ENCODE data around the gene ZNF674. TPM values are rescaled to one million over a fixed set of nuclear protein-coding genes. Genes with fewer than 3 reads are reported as not detected.
A peak's percentile ranks its signal among the peaks of the same experiment; 100 is the strongest.

Gene ZNF674
- total and polyA plus RNA-seq, 10 donors = 0.77 to 10.7 (median 5.8) TPM

DNA sequence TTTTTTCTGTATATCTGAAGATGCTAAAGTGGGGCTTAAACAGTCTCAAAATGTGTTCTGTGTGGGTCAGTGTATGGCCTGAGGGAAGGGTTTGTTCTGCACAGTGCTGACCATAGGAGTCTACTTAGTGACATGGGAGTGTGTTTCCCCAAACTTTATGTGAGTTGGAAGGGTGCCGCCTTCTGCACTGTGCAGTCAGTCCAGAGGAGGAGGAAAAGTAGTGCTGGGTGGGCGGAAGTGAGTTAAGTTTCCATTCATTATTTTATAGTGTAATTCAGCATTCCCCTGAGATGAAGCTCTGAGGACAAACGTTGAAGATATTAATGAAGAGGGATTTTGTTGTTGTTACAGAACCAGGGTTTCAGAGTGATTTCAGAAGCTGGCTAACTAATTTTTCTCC, 31.2 kb upstream of the ZNF674 start:
- TF ChIP-seq, protein P1, sequence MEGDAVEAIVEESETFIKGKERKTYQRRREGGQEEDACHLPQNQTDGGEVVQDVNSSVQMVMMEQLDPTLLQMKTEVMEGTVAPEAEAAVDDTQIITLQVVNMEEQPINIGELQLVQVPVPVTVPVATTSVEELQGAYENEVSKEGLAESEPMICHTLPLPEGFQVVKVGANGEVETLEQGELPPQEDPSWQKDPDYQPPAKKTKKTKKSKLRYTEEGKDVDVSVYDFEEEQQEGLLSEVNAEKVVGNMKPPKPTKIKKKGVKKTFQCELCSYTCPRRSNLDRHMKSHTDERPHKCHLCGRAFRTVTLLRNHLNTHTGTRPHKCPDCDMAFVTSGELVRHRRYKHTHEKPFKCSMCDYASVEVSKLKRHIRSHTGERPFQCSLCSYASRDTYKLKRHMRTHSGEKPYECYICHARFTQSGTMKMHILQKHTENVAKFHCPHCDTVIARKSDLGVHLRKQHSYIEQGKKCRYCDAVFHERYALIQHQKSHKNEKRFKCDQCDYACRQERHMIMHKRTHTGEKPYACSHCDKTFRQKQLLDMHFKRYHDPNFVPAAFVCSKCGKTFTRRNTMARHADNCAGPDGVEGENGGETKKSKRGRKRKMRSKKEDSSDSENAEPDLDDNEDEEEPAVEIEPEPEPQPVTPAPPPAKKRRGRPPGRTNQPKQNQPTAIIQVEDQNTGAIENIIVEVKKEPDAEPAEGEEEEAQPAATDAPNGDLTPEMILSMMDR (IDR thresholded peaks at IDR 0.05 in 8 of 11, conservative IDR thresholded peaks at IDR 0.05 in 3 of 11) = no peak
- TF ChIP-seq POLR2A (IDR thresholded peaks at IDR 0.05) (no peak), POLR2AphosphoS5 (IDR thresholded peaks at IDR 0.05) (no peak)
- no peak for DNase-seq
- H3K4me3 ChIP-seq = peak overlapping the region in 5 of 8 donors; percentile 67 to 87 (median 69)
- peaks cover 0 to 69% (median 27%) of the 10 kb centered on the region in 6 donors for H3K4me1 ChIP-seq
- H3K27me3 ChIP-seq (replicated peaks in 1 of 7) = peaks cover 0 to 9% (median 0%) of the 10 kb centered on the region in 7 donors
- peak overlapping the region in 6 of 8 donors; percentile 16 to 88 (median 82) for H3K27ac ChIP-seq
- H3K36me3 ChIP-seq = peaks cover 0 to 7% (median 0%) of the 10 kb centered on the region in 6 donors
- intact Hi-C loops (cut with DNase I; ENCODE audit: low total_unique reads) = loop anchor here (10.0 kb wide), 1 partner anchor 68 kb away; no protein-coding TSS in a partner anchor
- WGBS, 5 donors = 36 to 67% (median 49%) methylated on average over 3 of the region's 3 CpGs
- peaks cover 0 to 6% (median 0%) of the 10 kb centered on the region in 8 donors for H3K9me3 ChIP-seq

DNA sequence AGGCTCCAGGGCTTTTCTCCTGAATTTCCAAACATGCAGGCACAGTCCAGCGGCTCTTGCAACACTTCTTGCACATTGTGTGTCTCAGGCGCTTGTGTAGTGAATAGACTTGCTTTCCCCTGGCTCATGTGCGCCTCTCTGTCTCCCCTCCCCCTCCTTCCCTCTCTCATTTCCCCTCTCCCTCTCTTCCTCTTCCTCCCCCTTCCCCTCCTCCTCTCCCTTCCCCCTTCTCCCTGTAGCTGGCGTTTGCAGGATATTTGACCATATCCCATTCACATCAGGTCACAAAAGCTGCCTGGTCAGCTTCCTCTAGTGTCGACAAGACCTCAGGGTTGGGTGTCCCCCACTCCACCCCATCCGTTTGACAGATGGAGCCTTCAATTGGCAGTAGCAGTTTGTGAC, 30.8 kb upstream of the ZNF674 start:
- H3K27me3 ChIP-seq (replicated peaks in 1 of 7) = peaks cover 0 to 9% (median 0%) of the 10 kb centered on the region in 7 donors
- peak overlapping the region; percentile 16 to 87 (median 68) for H3K4me3 ChIP-seq
- peaks cover 0 to 69% (median 27%) of the 10 kb centered on the region in 6 donors for H3K4me1 ChIP-seq
- DNase-seq = no peak
- peaks cover 0 to 7% (median 0%) of the 10 kb centered on the region in 6 donors for H3K36me3 ChIP-seq
- peaks cover 0 to 6% (median 0%) of the 10 kb centered on the region in 8 donors for H3K9me3 ChIP-seq
- 3 to 33% (median 6%) methylated on average over 6 of the region's 6 CpGs for WGBS, 5 donors
- H3K27ac ChIP-seq = peak overlapping the region in 7 of 8 donors; percentile 61 to 88 (median 82)
- TF ChIP-seq, protein P1 (IDR thresholded peaks at IDR 0.05 in 8 of 11, conservative IDR thresholded peaks at IDR 0.05 in 3 of 11) = no peak
- TF ChIP-seq POLR2AphosphoS5 (IDR thresholded peaks at IDR 0.05) = peak in 1 of 3 donors; percentile 38
- intact Hi-C loops (cut with DNase I; ENCODE audit: low total_unique reads) = loop anchor here (10.0 kb wide), 1 partner anchor 69 kb away; no protein-coding TSS in a partner anchor

DNA sequence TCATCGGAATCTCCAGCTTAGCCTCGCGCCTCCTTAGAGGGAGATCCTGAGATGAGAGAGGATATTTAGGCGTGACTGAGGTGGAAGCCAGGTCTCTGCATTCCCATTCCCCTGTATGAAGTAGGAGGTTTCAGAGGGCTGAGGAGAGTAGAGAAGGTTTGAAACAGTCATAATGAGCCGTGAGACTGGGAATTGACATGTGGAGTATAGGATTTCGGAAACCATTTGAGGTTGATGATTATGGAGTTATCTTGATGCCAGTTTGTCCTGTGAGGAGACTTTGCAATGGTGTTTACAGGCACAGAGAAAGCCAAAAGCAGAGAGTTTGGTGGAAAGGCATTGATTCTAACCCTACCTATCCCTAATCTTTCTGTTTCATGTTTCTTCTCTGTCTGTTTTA, 30.4 kb upstream of the ZNF674 start:
- 23 to 58% (median 28%) methylated on average over 6 of the region's 6 CpGs for WGBS, 5 donors
- peaks cover 0 to 9% (median 0%) of the 10 kb centered on the region in 7 donors for H3K27me3 ChIP-seq (replicated peaks in 1 of 7)
- peaks cover 0 to 6% (median 0%) of the 10 kb centered on the region in 8 donors for H3K9me3 ChIP-seq
- H3K36me3 ChIP-seq = peaks cover 0 to 7% (median 0%) of the 10 kb centered on the region in 6 donors
- H3K4me1 ChIP-seq = peaks cover 0 to 69% (median 26%) of the 10 kb centered on the region in 6 donors
- H3K27ac ChIP-seq = peak overlapping the region in 7 of 8 donors; percentile 61 to 88 (median 82)
- H3K4me3 ChIP-seq = peak overlapping the region; percentile 42 to 87 (median 68)
- intact Hi-C loops (cut with DNase I; ENCODE audit: low total_unique reads) = loop anchor here (10.0 kb wide), 1 partner anchor 69 kb away; no protein-coding TSS in a partner anchor
- DNase-seq = no peak
- TF ChIP-seq POLR2AphosphoS5 (IDR thresholded peaks at IDR 0.05) = no peak
- TF ChIP-seq, protein P1 (IDR thresholded peaks at IDR 0.05 in 8 of 11, conservative IDR thresholded peaks at IDR 0.05 in 3 of 11) = no peak
- no peak for TF ChIP-seq POLR2A (IDR thresholded peaks at IDR 0.05)

DNA sequence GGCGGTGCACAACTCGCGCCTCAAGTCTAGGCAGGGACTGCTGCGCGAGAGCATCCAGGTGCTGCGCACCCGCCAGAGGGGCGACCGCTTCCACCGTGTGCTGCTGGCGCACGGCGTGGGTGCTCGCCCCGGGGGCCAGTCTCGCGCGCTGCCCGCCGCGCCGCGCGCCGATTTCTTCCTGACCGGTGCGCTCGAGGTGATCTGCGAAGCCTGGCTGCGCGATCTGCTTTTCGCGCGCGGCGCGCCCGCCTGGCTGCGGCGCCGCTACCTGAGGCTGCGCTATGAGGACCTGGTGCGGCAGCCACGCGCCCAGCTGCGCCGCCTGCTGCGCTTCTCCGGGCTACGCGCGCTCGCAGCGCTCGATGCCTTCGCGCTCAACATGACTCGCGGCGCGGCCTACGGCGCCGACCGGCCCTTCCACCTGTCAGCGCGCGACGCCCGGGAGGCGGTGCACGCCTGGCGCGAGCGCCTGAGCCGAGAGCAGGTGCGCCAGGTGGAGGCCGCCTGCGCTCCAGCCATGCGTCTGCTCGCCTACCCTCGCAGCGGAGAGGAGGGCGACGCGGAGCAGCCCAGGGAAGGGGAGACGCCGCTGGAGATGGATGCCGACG, 29.7 kb upstream of the ZNF674 start:
- Histone ChIP-seq H3K27me3 (replicated peaks in 1 of 7) (peaks cover 0 to 9% (median 0%) of the 10 kb centered on the region in 7 donors), H3K4me1 (peaks cover 0 to 69% (median 24%) of the 10 kb centered on the region in 6 donors), H3K9me3 (peaks cover 0 to 6% (median 0%) of the 10 kb centered on the region in 8 donors), H3K4me3 (peak overlapping the region; percentile 42 to 87 (median 68)), H3K36me3 (peaks cover 0 to 7% (median 0%) of the 10 kb centered on the region in 6 donors), H3K27ac (peak overlapping the region; percentile 16 to 88 (median 82))
- intact Hi-C loops (cut with DNase I; ENCODE audit: low total_unique reads) = loop anchor here (10.0 kb wide), 1 partner anchor 70 kb away; no protein-coding TSS in a partner anchor
- 1 to 77% (median 20%) methylated on average over 23 to 90 of the region's 90 CpGs; no CpG with 5 or more reads in 1 of the 5 donors for WGBS, 5 donors
- peak; percentile 86 for DNase-seq
- TF ChIP-seq, protein P1 (IDR thresholded peaks at IDR 0.05 in 8 of 11, conservative IDR thresholded peaks at IDR 0.05 in 3 of 11) = no peak
- no peak for TF ChIP-seq POLR2A (IDR thresholded peaks at IDR 0.05)
- no peak for TF ChIP-seq POLR2AphosphoS5 (IDR thresholded peaks at IDR 0.05)

Data from spleen (tissue), 11 donors.